ENCODE results near the gene HPCAL1.

DNA sequence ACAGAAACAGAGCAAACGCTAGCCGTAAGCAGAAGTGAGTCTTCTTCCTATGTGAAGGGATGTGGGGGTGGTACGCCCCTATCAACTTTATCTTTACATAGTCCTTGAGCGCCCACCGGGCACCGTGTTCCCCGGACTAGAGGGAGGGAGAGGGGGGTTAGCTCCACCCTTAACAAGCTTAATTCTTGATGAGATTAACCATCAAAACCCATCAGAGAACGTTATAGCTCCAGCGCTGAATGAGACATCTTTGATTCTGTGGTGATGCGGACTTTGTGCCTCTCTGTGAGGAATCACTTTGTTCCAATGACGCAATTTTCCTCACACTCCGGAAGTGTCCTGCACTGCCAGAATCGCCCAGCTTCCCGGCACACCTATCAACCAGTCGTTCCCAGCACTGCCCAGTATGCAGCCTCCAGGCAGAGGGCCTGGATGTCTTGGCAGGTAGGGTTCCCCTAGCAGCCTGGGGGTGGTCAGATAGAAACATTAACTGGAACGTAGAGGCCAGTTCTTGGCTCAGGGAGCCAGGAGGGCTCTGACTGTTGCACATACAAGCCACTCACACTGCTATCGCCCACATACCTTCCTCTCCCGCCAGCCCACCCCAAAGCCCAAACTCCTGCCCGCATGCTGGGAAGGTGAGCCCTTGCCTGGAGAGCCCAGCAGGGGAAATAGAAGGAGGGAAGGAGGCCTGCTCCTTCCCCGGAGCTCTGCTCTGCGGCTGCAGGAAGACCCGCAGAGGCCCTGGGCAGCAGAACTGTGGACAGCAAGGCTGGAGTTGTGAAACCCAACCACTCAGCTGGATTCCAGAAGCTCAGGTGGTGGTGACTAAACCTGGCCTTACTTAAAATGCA is 147.4 kb downstream of the HPCAL1 start:
- no peak for TF ChIP-seq EP300 (IDR thresholded peaks at IDR 0.05)
- TF ChIP-seq, protein P1, sequence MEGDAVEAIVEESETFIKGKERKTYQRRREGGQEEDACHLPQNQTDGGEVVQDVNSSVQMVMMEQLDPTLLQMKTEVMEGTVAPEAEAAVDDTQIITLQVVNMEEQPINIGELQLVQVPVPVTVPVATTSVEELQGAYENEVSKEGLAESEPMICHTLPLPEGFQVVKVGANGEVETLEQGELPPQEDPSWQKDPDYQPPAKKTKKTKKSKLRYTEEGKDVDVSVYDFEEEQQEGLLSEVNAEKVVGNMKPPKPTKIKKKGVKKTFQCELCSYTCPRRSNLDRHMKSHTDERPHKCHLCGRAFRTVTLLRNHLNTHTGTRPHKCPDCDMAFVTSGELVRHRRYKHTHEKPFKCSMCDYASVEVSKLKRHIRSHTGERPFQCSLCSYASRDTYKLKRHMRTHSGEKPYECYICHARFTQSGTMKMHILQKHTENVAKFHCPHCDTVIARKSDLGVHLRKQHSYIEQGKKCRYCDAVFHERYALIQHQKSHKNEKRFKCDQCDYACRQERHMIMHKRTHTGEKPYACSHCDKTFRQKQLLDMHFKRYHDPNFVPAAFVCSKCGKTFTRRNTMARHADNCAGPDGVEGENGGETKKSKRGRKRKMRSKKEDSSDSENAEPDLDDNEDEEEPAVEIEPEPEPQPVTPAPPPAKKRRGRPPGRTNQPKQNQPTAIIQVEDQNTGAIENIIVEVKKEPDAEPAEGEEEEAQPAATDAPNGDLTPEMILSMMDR (IDR thresholded peaks at IDR 0.05) = no peak
- peak in 2 of 3 donors; percentile 48 to 65 for TF ChIP-seq POLR2AphosphoS5 (IDR thresholded peaks at IDR 0.05)
